C4-2B (cell line): ENCODE data around the gene PRKAG2.

Experiments
- H3K27ac ChIP-seq: fragments of 450-650 bp; 2 replicates; pipeline ENCODE4 v1.5.1; 2017
- CTCF ChIP-seq: fragments of 450-650 bp; conservative IDR thresholded peaks from 2 replicates; pipeline ENCODE4 v1.5.1; 2017; ENCODE audit warnings: mild to moderate bottlenecking
- ZFX ChIP-seq: fragments of 450-650 bp; IDR thresholded peaks from 2 replicates; pipeline ENCODE4 v1.6.1; 2017

Gene PRKAG2

GRCh38 chr7:151705636-151706276, 171.2 kb downstream of the PRKAG2 start:
- H3K27ac ChIP-seq = no peak overlapping the region
- TF ChIP-seq ZFX = no peak
- no peak; the same call in 1 of the 2 replicates for TF ChIP-seq CTCF

- TF ChIP-seq CTCF (no peak), ZFX (no peak)
- H3K27ac ChIP-seq = no peak overlapping the region
Measured at GRCh38 chr7:151704960-151705635, 171.8 kb downstream of the PRKAG2 start.

GRCh38 chr7:151704299-151704959, 172.5 kb downstream of the PRKAG2 start:
- no peak for TF ChIP-seq ZFX
- no peak for TF ChIP-seq CTCF
- no peak overlapping the region for H3K27ac ChIP-seq

- no peak overlapping the region for H3K27ac ChIP-seq
- no peak for TF ChIP-seq CTCF
- no peak for TF ChIP-seq ZFX
Measured at GRCh38 chr7:151702961-151703360, 174.0 kb downstream of the PRKAG2 start.

GRCh38 chr7:151700586-151701165, 176.2 kb downstream of the PRKAG2 start:
- no peak for TF ChIP-seq CTCF

GRCh38 chr7:151699928-151700319, 177.0 kb downstream of the PRKAG2 start:
- TF ChIP-seq ZFX (no peak), CTCF (no peak)
- H3K27ac ChIP-seq = no peak overlapping the region

More at GRCh38 chr7:151700586-151701165, 176.2 kb downstream of the PRKAG2 start:
- no peak overlapping the region for H3K27ac ChIP-seq
